Lung (tissue), 12 donors: ENCODE measurements around the gene KANTR. TPM values are rescaled to one million over a fixed set of nuclear protein-coding genes. Genes with fewer than 3 reads are reported as not detected.
A peak's percentile ranks its signal among the peaks of the same experiment; 100 is the strongest.

ENCODE experiments used
- ATAC-seq: fragments of 200-7000 bp; cut with Tn5 transposase; one replicate; pipeline ENCODE4 v1.9.1; 2020; ENCODE audit warnings: moderate number of reproducible peaks; ENCODE audit not compliant: insufficient read depth, low FRiP score
- DNase-seq, 3 donors: peaks; one replicate each; pipeline ENCODE4 v3.0.0-alpha.2; 2013 to 2017
- H3K27ac ChIP-seq, 2 donors: one replicate each; pipeline ENCODE4 v1.5.1; 2013; ENCODE audit warnings: mild to moderate bottlenecking in 2 of 2, moderate library complexity in 2 of 2, control low read depth in 1 of 2, inconsistent platforms in 1 of 2, low read depth in 1 of 2, low read length in 1 of 2
- H3K27me3 ChIP-seq, 3 donors: one replicate each; pipeline ENCODE4 v1.5.1; 2013; ENCODE audit warnings: low read length in 2 of 3; ENCODE audit not compliant: control insufficient read depth in 3 of 3, insufficient read depth in 3 of 3
- H3K36me3 ChIP-seq, 4 donors: one replicate each; pipeline ENCODE4 v1.5.1; 2013; ENCODE audit warnings: low read length in 4 of 4, mild to moderate bottlenecking in 1 of 4, moderate library complexity in 1 of 4; ENCODE audit not compliant: control insufficient read depth in 4 of 4, insufficient read depth in 4 of 4
- H3K4me1 ChIP-seq, 5 donors: one replicate each; pipeline ENCODE4 v1.5.1; 2013; ENCODE audit warnings: low read length in 5 of 5, mild to moderate bottlenecking in 2 of 5, moderate library complexity in 1 of 5; ENCODE audit not compliant: control insufficient read depth in 5 of 5, insufficient read depth in 5 of 5
- H3K4me3 ChIP-seq: one replicate; pipeline ENCODE4 v1.5.1; 2013; ENCODE audit warnings: mild to moderate bottlenecking, control low read depth, moderate library complexity
- H3K9ac ChIP-seq, 2 donors: one replicate each; pipeline ENCODE4 v1.5.1; 2013; ENCODE audit warnings: low read length in 2 of 2, control low read depth in 1 of 2; ENCODE audit not compliant: insufficient read depth in 1 of 2
- H3K9me3 ChIP-seq, 4 donors: one replicate each; pipeline ENCODE4 v1.5.1; 2013; ENCODE audit warnings: low read length in 3 of 4, mild to moderate bottlenecking in 1 of 4, moderate library complexity in 1 of 4; ENCODE audit not compliant: control insufficient read depth in 4 of 4, insufficient read depth in 3 of 4
- CTCF ChIP-seq: IDR thresholded peaks from 2 replicates; pipeline ENCODE4 v1.5.1; 2012; ENCODE audit warnings: mild to moderate bottlenecking; ENCODE audit errors: control extremely low read depth, extremely low read depth
- WGBS, 2 donors: extraction: QIAGEN DNeasy Blood & Tissue Kit; methylation state at CpG; one replicate each; pipeline ENCODE4 v1.1.7; 2013; 5-methylcytosine and 5-hydroxymethylcytosine counted together
- polyA plus RNA-seq, 2 donors: library from polyadenylated mRNA; stranded (reverse); fragments of 200-250 nt; gene quantifications; one replicate each; pipeline ENCODE4 v1.2.1, GENCODE V29; 2013
- total RNA-seq, 2 donors: library from RNA; depleted of rRNA in 1 of 2; stranded (reverse); fragments of >200 nt in 1 of 2; gene quantifications; one replicate each; pipeline ENCODE4 v1.2.1, GENCODE V29; 2014 to 2021
- donor health status: control.
- donor health status: control.
- donor health status: Bipolar disorder and iron deficiency.
- donor health status: healthy.
- donor health status: DM: yes; HTN: yes; CAD: no.

Gene KANTR
- total and polyA plus RNA-seq, 4 donors = 1.4 to 30.5 (median 9.7) TPM

GRCh38 chrX:53089925-53090324, 4.0 kb upstream of the KANTR start:
- H3K9ac ChIP-seq = no peak overlapping the region
- 49 to 75% methylated on average over 2 of the region's 2 CpGs for WGBS, 2 donors
- DNase-seq (no peak), ATAC-seq (no peak)
- H3K4me1 ChIP-seq = peaks cover 0 to 4% (median 0%) of the 10 kb centered on the region in 5 donors
- H3K27me3 ChIP-seq = peaks cover under 1 to 25% (median 23%) of the 10 kb centered on the region in 3 donors
- no peak overlapping the region for H3K4me3 ChIP-seq
- H3K9me3 ChIP-seq = no peaks in the 10 kb centered on the region
- no peak for TF ChIP-seq CTCF
- peaks cover 1 to 15% (median 3%) of the 10 kb centered on the region in 4 donors for H3K36me3 ChIP-seq
- no peak overlapping the region for H3K27ac ChIP-seq

- no peak for ATAC-seq
- Histone ChIP-seq H3K4me3 (no peak overlapping the region), H3K27ac (peak overlapping the region in 1 of 2 donors; percentile 17), H3K36me3 (peaks cover 0 to 6% (median 3%) of the 10 kb centered on the region in 4 donors), H3K9me3 (no peaks in the 10 kb centered on the region), H3K9ac (no peak overlapping the region), H3K4me1 (peaks cover 0 to 7% (median 0%) of the 10 kb centered on the region in 5 donors), H3K27me3 (peaks cover 3 to 27% (median 15%) of the 10 kb centered on the region in 3 donors)
- no peak for TF ChIP-seq CTCF
- no peak for DNase-seq
- WGBS, 2 donors = 71 to 93% methylated on average over 2 of the region's 2 CpGs
Observed at GRCh38 chrX:53091354-53091753, 2.6 kb upstream of the KANTR start.

- TF ChIP-seq CTCF = peak; percentile 24
- H3K27ac ChIP-seq = peak overlapping the region; percentile 90 to 97
- DNase-seq = peak; percentile 79 to 84 (median 83)
- no peaks in the 10 kb centered on the region for H3K9me3 ChIP-seq
- 1 to 22% methylated on average over 16 of the region's 16 CpGs for WGBS, 2 donors
- peaks cover 3 to 19% (median 9%) of the 10 kb centered on the region in 3 donors for H3K27me3 ChIP-seq
- peak overlapping the region; percentile 25 to 85 for H3K9ac ChIP-seq
- H3K4me3 ChIP-seq = no peak overlapping the region
- H3K4me1 ChIP-seq = peaks cover 0 to 7% (median 0%) of the 10 kb centered on the region in 5 donors
- ATAC-seq = peak; percentile 61
- H3K36me3 ChIP-seq = peaks cover 0 to 1% (median 0%) of the 10 kb centered on the region in 4 donors
Observed at GRCh38 chrX:53093177-53093655, 726 bp upstream of the KANTR start.

- Histone ChIP-seq H3K4me3 (peak overlapping the region; percentile 71), H3K9me3 (no peaks in the 10 kb centered on the region), H3K27me3 (peaks cover 3 to 19% (median 3%) of the 10 kb centered on the region in 3 donors), H3K36me3 (peaks cover 0 to 1% (median 0%) of the 10 kb centered on the region in 4 donors), H3K9ac (peak overlapping the region in 1 of 2 donors; percentile 50), H3K27ac (peak overlapping the region; percentile 66 to 94), H3K4me1 (peaks cover 0 to 7% (median 0%) of the 10 kb centered on the region in 5 donors)
- no peak for TF ChIP-seq CTCF
- ATAC-seq = no peak
- 2 to 37% methylated on average over 5 of the region's 5 CpGs for WGBS, 2 donors
- DNase-seq = no peak
Observed at GRCh38 chrX:53094582-53094905, 602 bp downstream of the KANTR start.
